ENCODE results near the gene NARS2. TPM values are rescaled to one million over a fixed set of nuclear protein-coding genes. Genes with fewer than 3 reads are reported as not detected.

Gene NARS2
- total and polyA plus RNA-seq, 2 donors = 25.0 to 30.1 TPM

GRCh38 chr11:78386215-78386941 is 188.3 kb downstream of the NARS2 start:
- DNase-seq (ENCODE audit: low read depth in 6 of 9, low spot score in 9 of 9) = no peak
- Histone ChIP-seq H3K4me3 (ENCODE audit: low read length in 2 of 2) (no peak overlapping the region), H3K27me3 (ENCODE audit: control insufficient read depth in 2 of 2, insufficient read depth in 1 of 2, low read length in 1 of 2) (no peaks in the 10 kb centered on the region), H3K36me3 (ENCODE audit: control insufficient read depth in 2 of 2, insufficient read depth in 2 of 2, low read length in 1 of 2) (peaks cover 0 to 8% of the 10 kb centered on the region in 2 donors), H3K27ac (ENCODE audit: low read depth in 1 of 2, low read length in 1 of 2) (no peak overlapping the region), H3K4me1 (ENCODE audit: control insufficient read depth in 2 of 2, insufficient read depth in 2 of 2, low read length in 2 of 2) (peaks cover 0 to under 1% of the 10 kb centered on the region in 2 donors), H3K9me3 (ENCODE audit: control insufficient read depth in 2 of 2, insufficient read depth in 1 of 2, low read length in 1 of 2) (peaks cover 0 to 20% of the 10 kb centered on the region in 2 donors)
- whole genome bisulfite sequencing = 97% methylated on average over 3 of the region's 3 CpGs

Other genes starting within 250 kb of the NARS2 start
- 12.6 TPM for gene GAB2, start 157.0 kb downstream of the NARS2 start, total RNA-seq
- gene GAB2, start 157.0 kb downstream of the NARS2 start, polyA plus RNA-seq = 3.7 TPM